Fibroblast of upper back skin (primary cell): ENCODE measurements around the gene CHST2.

Experiments
- DNase-seq: peaks from one replicate; pipeline ENCODE4 v3.0.0-alpha.2; 2013

The CHST2 gene

DNA sequence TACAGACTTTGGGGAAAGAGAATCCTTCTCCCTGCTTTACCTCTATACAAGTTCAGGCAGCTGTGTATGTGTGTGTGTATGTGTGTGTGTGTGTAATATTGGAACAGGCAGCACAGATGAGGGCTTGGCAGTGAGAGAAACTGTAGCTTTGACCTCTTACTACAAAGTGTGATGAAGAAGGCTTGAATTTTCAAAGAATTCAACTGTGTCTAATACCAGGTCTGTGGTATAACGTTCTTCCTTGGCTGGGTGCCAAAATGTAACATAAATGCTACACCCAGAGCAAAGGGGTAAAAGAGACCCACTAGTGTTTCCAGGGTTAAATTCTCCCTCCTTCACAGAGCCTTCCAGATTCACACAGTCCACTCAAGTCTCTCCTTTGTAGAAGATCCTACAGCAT lies 51.1 kb downstream of the CHST2 start:
- DNase-seq: peak; percentile 43

DNA sequence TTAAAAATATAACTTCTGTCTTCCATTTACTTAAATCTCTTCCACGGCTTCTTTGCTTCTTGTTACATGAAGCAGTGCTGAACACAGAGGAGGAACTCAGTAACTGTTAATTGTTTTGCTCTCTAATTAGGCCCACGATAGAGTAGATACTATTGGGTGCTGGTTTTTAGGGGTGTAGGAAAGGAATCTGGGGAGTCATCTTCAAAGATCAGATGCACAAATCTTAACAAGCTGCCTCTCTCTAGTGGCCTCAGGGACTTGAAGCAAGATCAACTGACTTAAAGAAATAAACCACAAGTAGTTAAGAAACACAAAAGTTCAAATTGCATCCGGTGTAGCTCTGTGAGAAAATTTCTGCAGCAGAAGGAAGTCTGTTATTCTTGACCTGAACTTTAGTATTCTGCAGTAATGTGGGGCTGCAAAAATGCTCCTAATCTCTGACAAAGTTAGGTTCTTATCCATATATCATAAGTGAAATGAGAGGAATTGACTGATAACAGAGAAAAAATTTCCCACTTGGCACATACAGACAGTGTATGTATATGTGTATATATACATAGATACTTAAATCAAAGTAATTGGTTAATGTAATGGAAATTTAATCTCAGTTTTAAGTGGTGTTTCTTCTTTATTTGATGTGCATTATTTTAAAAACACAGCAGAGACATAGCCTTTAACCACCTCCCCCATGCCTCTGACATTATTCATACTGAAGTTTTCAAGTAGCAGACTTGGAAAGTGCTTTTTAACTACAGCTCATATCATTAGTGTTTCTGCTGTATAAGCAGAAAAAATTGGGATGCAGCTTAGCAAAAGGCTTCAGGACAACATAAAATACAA lies 51.8 kb downstream of the CHST2 start:
- peak; percentile 69 for DNase-seq

- no peak for DNase-seq
Measured at GRCh38 chr3:143172062-143172794, 52.7 kb downstream of the CHST2 start.

GRCh38 chr3:143172795-143173145 lies 53.2 kb downstream of the CHST2 start:
- DNase-seq: no peak

DNA sequence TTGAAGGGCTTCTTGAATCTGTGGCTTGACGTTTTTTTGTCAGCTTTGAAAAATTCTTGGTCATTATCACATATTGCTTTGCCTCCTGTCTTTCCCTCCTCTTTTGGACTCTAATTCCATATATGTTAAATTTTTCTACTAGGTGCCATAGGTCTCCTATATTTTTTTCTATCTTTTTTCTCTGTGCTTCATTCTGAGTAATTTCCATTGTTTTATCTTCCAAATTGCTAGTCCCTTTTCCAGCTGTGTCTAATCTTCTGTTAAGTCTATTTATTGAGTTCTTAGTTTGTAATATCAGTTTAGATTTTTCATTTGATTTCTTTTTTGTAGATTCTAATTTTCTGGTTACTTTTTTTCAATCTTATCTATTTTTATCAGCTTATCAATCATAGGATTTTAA lies 53.7 kb downstream of the CHST2 start:
- DNase-seq: no peak
